Measurements from ENCODE around the gene UBTFL1. TPM values are rescaled to one million over a fixed set of nuclear protein-coding genes. Genes with fewer than 3 reads are reported as not detected.

Gene UBTFL1
- total and polyA plus RNA-seq, 5 experiments from 2014 or later: not detected

GRCh38 chr11:90134478-90135003 lies 48.8 kb downstream of the UBTFL1 start, which contains the start of gene NAALAD2:
TSS of gene NAALAD2 (plus strand) at chr11:90134663. CDS start at chr11:90134759, 96 bp downstream.
- DNase-seq (no peak), ATAC-seq (no peak)
- POLR2A ChIA-PET: no interaction called here
- H3K9me3 Mint-ChIP-seq: peaks cover 0 to 6% (median 0%) of the 10 kb centered on the region in 9 donors
- H3K36me3 Mint-ChIP-seq: no peaks in the 10 kb centered on the region
- H3K4me3 Mint-ChIP-seq: peak within 1 kb of the TSS in 9 of 10 donors; percentile 9 to 64 (median 52)
- peaks cover 34 to 65% (median 42%) of the 10 kb centered on the region in 5 donors for H3K27me3 Mint-ChIP-seq
- no peak within 1 kb of the TSS for H3K27ac Mint-ChIP-seq
- H3K4me1 Mint-ChIP-seq: peaks cover 7 to 19% (median 9%) of the 10 kb centered on the region in 4 donors

- peaks cover 33 to 65% (median 42%) of the 10 kb centered on the region in 5 donors for H3K27me3 Mint-ChIP-seq
These were observed 49.3 kb downstream of the UBTFL1 start for GRCh38 chr11:90135016-90135415.

More at GRCh38 chr11:90135016-90135415, 49.3 kb downstream of the UBTFL1 start:
- Mint-ChIP-seq H3K27ac (no peak overlapping the region), H3K4me3 (peak overlapping the region in 8 of 10 donors; percentile 3 to 59 (median 50)), H3K4me1 (peaks cover 7 to 19% (median 9%) of the 10 kb centered on the region in 4 donors), H3K9me3 (peaks cover 0 to 6% (median 0%) of the 10 kb centered on the region in 9 donors), H3K36me3 (no peaks in the 10 kb centered on the region)
- POLR2A ChIA-PET: no interaction called here
- DNase-seq: no peak
- no peak for ATAC-seq

Other genes with a start within 250 kb of the UBTFL1 start
- not detected for gene TRIM64B, start 207.5 kb upstream of the UBTFL1 start, total RNA-seq
- not detected for gene TRIM64B, start 207.5 kb upstream of the UBTFL1 start, polyA plus RNA-seq
- gene TRIM49D1, start 163.7 kb upstream of the UBTFL1 start, total RNA-seq: not detected
- gene TRIM49D1, start 163.7 kb upstream of the UBTFL1 start, polyA plus RNA-seq: not detected
- not detected for gene TRIM49D2, start 161.9 kb upstream of the UBTFL1 start, total RNA-seq
- gene TRIM49D2, start 161.9 kb upstream of the UBTFL1 start, polyA plus RNA-seq: not detected
- not detected for gene TRIM64, start 119.9 kb upstream of the UBTFL1 start, total RNA-seq
- not detected for gene TRIM64, start 119.9 kb upstream of the UBTFL1 start, polyA plus RNA-seq
- not detected for gene TRIM49C, start 54.8 kb upstream of the UBTFL1 start, total RNA-seq
- gene TRIM49C, start 54.8 kb upstream of the UBTFL1 start, polyA plus RNA-seq: not detected
- gene NAALAD2, start 48.7 kb downstream of the UBTFL1 start, total RNA-seq: not detected
- gene NAALAD2, start 48.7 kb downstream of the UBTFL1 start, polyA plus RNA-seq: not detected
- 10 to 100 TPM; 77.9 to 83.8 TPM for gene CHORDC1, start 137.1 kb downstream of the UBTFL1 start, total RNA-seq
- 10 to 100 TPM; 12.8 to 27.4 (median 21.1) TPM for gene CHORDC1, start 137.1 kb downstream of the UBTFL1 start, polyA plus RNA-seq

Measured in naive thymus-derived CD8-positive, alpha-beta T cell (primary cell).